ENCODE results near the gene P2RY14.
A peak's percentile ranks its signal among the peaks of the same experiment; 100 is the strongest.

Gene P2RY14

DNA sequence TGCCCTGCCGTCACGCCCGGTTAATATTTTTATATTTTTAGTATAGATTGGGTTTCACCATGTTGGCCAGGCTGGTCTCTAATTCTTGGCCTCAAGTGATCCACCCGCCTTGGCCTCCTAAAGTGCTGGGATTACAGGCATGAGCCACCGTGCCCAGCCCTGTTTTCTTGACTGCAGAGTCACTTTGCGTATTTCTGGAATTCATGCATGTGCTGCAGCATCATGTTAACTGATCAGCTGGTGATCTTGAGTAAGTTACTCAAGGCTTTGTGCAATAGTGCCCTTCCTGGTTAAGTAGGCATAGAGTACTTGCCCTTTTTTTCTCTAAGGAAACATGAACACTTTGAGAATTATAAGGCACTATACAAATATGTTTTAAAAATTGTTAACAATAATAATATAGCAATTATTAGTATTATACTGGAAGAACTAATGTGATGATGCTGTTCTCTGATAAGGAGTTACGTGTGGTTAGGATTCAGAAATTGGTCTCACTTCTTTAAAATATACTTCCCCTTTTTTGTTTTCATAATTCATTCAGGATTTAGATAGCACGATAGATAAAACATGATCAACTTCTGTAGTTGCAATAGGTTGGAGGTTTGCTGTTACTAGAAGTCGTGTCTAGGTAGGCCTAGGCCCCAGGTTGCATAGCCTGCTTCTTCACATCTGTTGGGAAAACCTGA, 108.9 kb downstream of the P2RY14 start:
- TF ChIP-seq, protein P1, sequence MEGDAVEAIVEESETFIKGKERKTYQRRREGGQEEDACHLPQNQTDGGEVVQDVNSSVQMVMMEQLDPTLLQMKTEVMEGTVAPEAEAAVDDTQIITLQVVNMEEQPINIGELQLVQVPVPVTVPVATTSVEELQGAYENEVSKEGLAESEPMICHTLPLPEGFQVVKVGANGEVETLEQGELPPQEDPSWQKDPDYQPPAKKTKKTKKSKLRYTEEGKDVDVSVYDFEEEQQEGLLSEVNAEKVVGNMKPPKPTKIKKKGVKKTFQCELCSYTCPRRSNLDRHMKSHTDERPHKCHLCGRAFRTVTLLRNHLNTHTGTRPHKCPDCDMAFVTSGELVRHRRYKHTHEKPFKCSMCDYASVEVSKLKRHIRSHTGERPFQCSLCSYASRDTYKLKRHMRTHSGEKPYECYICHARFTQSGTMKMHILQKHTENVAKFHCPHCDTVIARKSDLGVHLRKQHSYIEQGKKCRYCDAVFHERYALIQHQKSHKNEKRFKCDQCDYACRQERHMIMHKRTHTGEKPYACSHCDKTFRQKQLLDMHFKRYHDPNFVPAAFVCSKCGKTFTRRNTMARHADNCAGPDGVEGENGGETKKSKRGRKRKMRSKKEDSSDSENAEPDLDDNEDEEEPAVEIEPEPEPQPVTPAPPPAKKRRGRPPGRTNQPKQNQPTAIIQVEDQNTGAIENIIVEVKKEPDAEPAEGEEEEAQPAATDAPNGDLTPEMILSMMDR (IDR thresholded peaks at IDR 0.05; ENCODE audit: low read depth, low read length): no peak
- no peak for DNase-seq (ENCODE audit: extremely low read depth, low read depth)

DNA sequence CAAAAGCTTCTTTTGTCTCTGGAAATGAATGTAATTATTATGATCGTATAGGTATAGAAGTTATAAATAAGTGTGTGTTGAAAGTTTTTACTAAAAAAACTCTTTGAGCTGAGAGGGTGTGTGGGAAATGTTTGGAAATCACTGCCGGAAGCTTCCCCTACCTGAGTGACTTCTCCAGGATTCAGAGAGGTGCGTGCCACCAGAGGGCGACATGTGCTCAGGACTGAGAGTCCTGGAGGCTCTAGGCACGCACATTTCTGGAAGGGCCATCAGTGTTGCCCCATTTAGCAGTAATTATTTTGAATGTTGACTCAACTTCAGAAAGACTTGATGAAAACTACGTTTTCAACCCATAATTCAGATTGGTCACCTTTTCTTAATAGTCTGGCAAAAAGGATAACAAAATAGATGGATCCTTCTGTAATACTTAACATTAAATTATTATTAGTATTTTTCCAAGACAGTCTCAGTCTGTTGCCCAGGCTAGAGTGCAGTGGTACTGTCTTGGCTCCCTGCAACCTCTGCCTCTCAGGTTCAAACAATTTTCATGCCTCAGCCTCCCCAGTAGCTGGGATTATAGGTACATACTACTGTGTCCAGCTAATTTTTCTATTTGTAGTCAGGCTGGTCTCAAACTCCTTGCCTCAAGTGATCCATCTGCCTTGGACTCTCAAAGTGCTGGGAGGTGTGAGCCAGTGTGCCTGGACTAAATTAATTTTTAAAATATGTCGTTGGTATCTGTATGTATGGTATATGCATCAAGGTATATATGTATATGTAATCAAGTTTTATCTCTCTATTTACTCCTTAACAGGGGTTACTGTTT, 109.9 kb downstream of the P2RY14 start:
- DNase-seq (ENCODE audit: extremely low read depth, low read depth): no peak
- TF ChIP-seq, protein P1 (IDR thresholded peaks at IDR 0.05; ENCODE audit: low read depth, low read length): peak; percentile 84

- TF ChIP-seq, protein P1 (IDR thresholded peaks at IDR 0.05; ENCODE audit: low read depth, low read length): no peak; the same call in 1 of the 2 replicates
- DNase-seq (ENCODE audit: extremely low read depth, low read depth): no peak
Observed at GRCh38 chr3:151166161-151166560, 112.2 kb downstream of the P2RY14 start.

DNA sequence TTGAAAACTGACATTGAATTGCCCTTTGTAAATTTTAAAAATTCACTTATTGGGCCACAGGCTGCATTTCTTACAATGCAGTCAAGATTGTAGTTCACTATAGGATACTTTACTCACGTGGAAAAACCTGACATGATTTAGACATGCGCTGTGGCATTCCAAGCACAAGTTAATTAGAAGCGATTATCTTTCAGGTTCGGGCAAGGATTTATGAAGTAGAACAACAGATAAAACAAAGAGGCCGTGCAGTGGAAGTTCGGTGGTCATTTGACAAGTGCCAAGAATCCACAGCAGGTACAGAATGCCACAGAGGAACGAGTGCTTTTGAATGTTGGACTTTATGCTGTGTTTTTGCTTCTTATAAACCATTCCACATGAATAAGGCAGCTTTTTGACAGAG, 113.1 kb downstream of the P2RY14 start:
- TF ChIP-seq, protein P1 (IDR thresholded peaks at IDR 0.05; ENCODE audit: low read depth, low read length): no peak
- no peak for DNase-seq (ENCODE audit: extremely low read depth, low read depth)

Measured in AG09319 (cell line).